C4-2B (cell line): ENCODE data around the gene SSBP2.

Experiments used
- H3K27ac ChIP-seq: fragments of 450-650 bp; 2 replicates; pipeline ENCODE4 v1.5.1; 2017
- ZFX ChIP-seq: fragments of 450-650 bp; IDR thresholded peaks from 2 replicates; pipeline ENCODE4 v1.6.1; 2017
- TF ChIP-seq, protein P1 (sequence below): fragments of 450-650 bp; conservative IDR thresholded peaks from 2 replicates; pipeline ENCODE4 v1.5.1; 2017; ENCODE audit warnings: mild to moderate bottlenecking

Gene SSBP2

DNA sequence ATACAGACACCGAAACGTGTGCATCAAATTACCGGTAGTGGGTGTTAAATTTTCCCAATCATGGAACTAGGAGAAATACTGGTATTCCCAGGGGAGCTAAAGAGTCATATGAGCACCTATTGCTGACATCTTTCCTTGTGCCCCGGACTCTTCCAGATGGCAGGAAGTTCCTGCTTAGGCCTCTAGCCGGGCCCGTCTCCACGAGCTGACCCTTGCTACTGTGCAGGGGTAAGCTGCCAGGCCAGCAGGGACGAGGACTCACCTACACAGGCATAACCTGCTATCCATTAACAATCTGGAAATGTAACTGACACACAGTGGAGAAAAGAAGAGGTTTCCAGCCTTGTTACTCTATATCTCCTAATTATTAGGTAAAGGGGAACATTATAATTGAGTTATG, 16.2 kb upstream of the SSBP2 start:
- TF ChIP-seq, protein P1, sequence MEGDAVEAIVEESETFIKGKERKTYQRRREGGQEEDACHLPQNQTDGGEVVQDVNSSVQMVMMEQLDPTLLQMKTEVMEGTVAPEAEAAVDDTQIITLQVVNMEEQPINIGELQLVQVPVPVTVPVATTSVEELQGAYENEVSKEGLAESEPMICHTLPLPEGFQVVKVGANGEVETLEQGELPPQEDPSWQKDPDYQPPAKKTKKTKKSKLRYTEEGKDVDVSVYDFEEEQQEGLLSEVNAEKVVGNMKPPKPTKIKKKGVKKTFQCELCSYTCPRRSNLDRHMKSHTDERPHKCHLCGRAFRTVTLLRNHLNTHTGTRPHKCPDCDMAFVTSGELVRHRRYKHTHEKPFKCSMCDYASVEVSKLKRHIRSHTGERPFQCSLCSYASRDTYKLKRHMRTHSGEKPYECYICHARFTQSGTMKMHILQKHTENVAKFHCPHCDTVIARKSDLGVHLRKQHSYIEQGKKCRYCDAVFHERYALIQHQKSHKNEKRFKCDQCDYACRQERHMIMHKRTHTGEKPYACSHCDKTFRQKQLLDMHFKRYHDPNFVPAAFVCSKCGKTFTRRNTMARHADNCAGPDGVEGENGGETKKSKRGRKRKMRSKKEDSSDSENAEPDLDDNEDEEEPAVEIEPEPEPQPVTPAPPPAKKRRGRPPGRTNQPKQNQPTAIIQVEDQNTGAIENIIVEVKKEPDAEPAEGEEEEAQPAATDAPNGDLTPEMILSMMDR, result no peak
- TF ChIP-seq ZFX, result no peak
- H3K27ac ChIP-seq, result no peak overlapping the region

DNA sequence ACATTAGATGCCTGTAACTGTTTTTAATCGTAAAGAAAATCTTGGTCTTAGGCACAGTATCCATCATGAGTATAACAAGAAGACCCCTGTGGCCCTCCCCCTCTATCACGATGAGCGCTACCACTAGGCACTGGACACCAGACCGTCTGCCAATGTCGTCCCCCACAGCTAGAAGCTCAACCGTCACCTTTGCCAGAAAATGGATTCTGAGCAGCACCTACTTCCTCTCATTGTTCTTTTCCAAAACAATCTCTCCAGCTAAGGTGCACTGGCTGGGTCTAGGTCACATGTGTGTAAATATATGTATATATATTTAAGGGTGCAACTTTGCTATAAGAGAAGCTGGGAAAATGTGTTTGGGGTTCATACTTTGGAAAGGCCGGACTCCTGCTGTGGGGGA, 15.7 kb upstream of the SSBP2 start:
- TF ChIP-seq, protein P1, result no peak
- no peak for TF ChIP-seq ZFX
- H3K27ac ChIP-seq, result no peak overlapping the region

DNA sequence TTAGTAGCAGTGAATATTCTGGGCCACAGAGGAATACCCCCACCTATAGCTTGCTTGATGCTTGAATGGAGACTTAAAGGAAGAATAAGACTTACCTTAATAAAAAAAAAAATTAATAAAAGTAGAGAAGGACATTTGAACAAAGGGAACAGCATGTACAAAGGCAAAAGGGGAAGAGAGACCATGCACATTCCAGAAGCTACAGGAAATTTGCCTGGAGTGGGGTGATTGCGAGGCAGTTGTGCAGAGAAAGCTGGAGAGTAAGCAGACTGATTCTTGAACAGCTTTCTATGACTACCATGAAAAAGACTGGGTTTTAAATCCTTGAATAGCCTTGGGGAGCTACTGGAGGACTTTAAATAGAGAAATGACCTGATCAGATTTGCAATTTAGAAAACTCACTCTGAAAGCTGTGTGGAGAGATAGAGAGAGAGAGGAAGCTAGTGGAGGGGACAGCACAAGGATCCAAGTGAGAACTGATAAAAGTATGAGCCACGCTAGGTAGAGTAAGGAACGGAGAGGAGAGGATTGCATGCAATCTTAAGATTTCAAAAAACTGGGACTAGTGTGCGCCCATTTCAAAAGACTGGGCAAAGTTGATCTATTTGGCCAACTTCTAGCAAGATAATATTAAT, 12.5 kb upstream of the SSBP2 start:
- H3K27ac ChIP-seq, result no peak overlapping the region
- TF ChIP-seq, protein P1, result no peak
- TF ChIP-seq ZFX, result no peak

DNA sequence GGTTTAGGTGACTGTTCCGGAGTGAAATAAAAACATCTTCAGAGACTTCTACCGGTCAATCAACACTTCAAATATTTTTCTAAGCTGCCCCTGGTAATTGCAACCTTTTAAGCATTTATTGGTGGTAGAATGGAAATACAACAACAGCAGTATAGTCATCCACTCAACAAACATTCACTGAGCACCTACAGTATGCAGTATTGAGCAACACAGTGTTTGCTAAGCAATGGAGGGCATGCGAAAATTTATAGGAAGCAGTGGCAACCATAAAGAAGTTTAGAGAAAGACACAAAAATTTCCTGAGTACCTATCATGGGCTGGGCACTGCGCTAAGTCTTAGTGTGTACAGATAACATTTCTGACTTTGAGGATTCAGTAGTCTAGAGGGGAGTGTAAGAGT, 12.0 kb upstream of the SSBP2 start:
- TF ChIP-seq ZFX, result no peak
- TF ChIP-seq, protein P1, result no peak

DNA sequence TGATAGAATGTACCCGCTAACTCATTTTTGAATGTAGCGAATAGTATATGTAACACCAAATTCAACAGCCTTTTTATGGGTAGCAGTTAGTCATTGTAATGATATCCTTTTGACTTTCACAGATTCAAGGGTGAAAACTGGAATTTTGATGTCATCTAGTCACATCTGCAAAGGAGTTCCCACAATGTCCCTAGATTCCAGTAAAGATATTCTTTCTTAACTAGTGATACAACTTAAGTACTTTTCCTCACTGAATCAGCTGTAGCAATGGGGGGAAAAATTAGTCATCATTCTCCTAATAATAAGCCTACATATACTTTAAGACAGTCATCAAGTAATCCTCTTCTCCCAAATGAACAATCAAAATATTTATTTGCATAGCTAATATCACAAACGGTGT, 11.5 kb upstream of the SSBP2 start:
- no peak overlapping the region for H3K27ac ChIP-seq
- TF ChIP-seq, protein P1, result no peak
- no peak for TF ChIP-seq ZFX

More for the DNA sequence above, 12.0 kb upstream of the SSBP2 start:
- no peak overlapping the region for H3K27ac ChIP-seq

DNA sequence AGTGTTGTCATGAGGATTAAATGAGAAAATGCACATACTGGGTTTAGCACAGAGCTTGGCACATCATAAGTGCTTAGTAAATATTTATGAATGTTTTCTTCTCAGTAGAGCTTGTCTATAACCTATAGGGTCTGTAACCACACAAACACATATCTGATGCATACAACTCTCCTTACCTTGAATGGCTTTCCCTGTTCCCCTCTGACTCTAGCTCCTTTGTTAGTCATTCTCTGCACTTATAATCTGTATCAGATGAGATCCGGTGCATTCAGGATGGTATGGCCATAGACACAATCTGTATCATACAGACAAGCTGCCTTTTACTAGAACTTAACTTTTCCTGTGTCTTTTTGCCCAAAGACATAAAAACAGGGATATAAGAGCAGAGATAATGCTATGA, 11.1 kb upstream of the SSBP2 start:
- no peak overlapping the region for H3K27ac ChIP-seq
- TF ChIP-seq, protein P1, result no peak
- no peak for TF ChIP-seq ZFX

DNA sequence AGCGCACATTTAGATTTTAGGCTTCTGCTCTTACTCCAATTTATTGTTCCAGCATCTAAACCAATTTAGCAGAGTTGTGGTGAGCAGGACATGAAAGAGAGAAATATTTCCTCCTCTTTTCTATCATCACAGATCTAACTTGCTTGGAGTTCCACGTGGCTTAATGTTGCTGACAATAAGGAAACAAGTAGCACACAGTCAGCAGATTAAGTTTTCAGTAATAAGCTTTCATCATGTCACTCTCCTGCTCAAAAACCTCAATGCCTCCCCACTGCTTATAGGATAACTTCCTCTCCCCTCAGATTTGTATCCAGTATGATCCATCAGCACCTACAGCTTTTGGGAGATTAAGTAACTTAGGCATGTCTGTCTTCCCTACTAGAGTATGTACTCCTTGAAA, 10.4 kb upstream of the SSBP2 start:
- TF ChIP-seq, protein P1, result no peak
- no peak for TF ChIP-seq ZFX
- H3K27ac ChIP-seq, result no peak overlapping the region
